HUES6 (cell line): ENCODE results near the gene RAB26.

Experiments used
- H3K27ac ChIP-seq: 2 replicates; pipeline ENCODE4 v1.7.0; 2013; ENCODE audit warnings: low read depth, mild to moderate bottlenecking, low read length, inconsistent platforms
- H3K27me3 ChIP-seq: 2 replicates; pipeline ENCODE4 v1.6.1; 2013; ENCODE audit warnings: low read length; ENCODE audit not compliant: control insufficient read depth, insufficient read depth
- H3K36me3 ChIP-seq: 2 replicates; pipeline ENCODE4 v1.6.1; 2013; ENCODE audit warnings: low read length; ENCODE audit not compliant: control insufficient read depth, insufficient read depth
- H3K4me1 ChIP-seq: 2 replicates; pipeline ENCODE4 v1.6.1; 2013; ENCODE audit warnings: low read length; ENCODE audit not compliant: control insufficient read depth, insufficient read depth
- H3K4me3 ChIP-seq: 2 replicates; pipeline ENCODE4 v1.5.1; 2013; ENCODE audit warnings: low read depth, low read length
- H3K9ac ChIP-seq: one replicate; pipeline ENCODE4 v1.6.1; 2013; ENCODE audit warnings: mild to moderate bottlenecking, low read length
- H3K9me3 ChIP-seq: 2 replicates; pipeline ENCODE4 v1.6.1; 2013; ENCODE audit warnings: low read depth, low read length; ENCODE audit not compliant: control insufficient read depth, insufficient read depth

RAB26 gene

GRCh38 chr16:2166263-2167067 is 18.0 kb downstream of the RAB26 start:
- Histone ChIP-seq H3K4me3 (no peak overlapping the region), H3K27me3 (no peaks in the 10 kb centered on the region), H3K9me3 (peaks cover 3% of the 10 kb centered on the region; the same call in 1 of the 2 replicates), H3K36me3 (peaks cover 55% of the 10 kb centered on the region), H3K9ac (no peak overlapping the region), H3K4me1 (no peaks in the 10 kb centered on the region), H3K27ac (no peak overlapping the region)

GRCh38 chr16:2167068-2167638 is 18.7 kb downstream of the RAB26 start:
- no peak overlapping the region for H3K27ac ChIP-seq
- H3K4me3 ChIP-seq = no peak overlapping the region
- H3K9me3 ChIP-seq = peaks cover 3% of the 10 kb centered on the region; the same call in 1 of the 2 replicates
- no peaks in the 10 kb centered on the region for H3K27me3 ChIP-seq
- H3K4me1 ChIP-seq = no peaks in the 10 kb centered on the region
- H3K9ac ChIP-seq = no peak overlapping the region
- H3K36me3 ChIP-seq = peaks cover 62% of the 10 kb centered on the region

GRCh38 chr16:2170080-2170479 is 21.7 kb downstream of the RAB26 start:
- Histone ChIP-seq H3K4me3 (no peak overlapping the region), H3K27ac (peak overlapping the region; percentile 57; the same call in 1 of the 2 replicates), H3K4me1 (no peaks in the 10 kb centered on the region), H3K9ac (no peak overlapping the region), H3K27me3 (no peaks in the 10 kb centered on the region), H3K36me3 (peaks cover 82% of the 10 kb centered on the region), H3K9me3 (no peaks in the 10 kb centered on the region)

- Histone ChIP-seq H3K4me1 (no peaks in the 10 kb centered on the region), H3K9me3 (no peaks in the 10 kb centered on the region), H3K4me3 (no peak overlapping the region), H3K9ac (peak overlapping the region; percentile 7), H3K36me3 (peaks cover 83% of the 10 kb centered on the region), H3K27ac (0 out of 2 replicates have a peak overlapping the region, but pooled peaks have one; percentile 47), H3K27me3 (no peaks in the 10 kb centered on the region)
Measured at GRCh38 chr16:2170587-2171435, 22.4 kb downstream of the RAB26 start.

GRCh38 chr16:2171601-2172178 is 23.3 kb downstream of the RAB26 start:
- no peak overlapping the region for H3K27ac ChIP-seq
- no peaks in the 10 kb centered on the region for H3K27me3 ChIP-seq
- H3K4me1 ChIP-seq = no peaks in the 10 kb centered on the region
- H3K36me3 ChIP-seq = peaks cover 82% of the 10 kb centered on the region
- no peaks in the 10 kb centered on the region for H3K9me3 ChIP-seq
- H3K4me3 ChIP-seq = no peak overlapping the region
- H3K9ac ChIP-seq = no peak overlapping the region

GRCh38 chr16:2172688-2173335 is 24.4 kb downstream of the RAB26 start:
- H3K9me3 ChIP-seq = no peaks in the 10 kb centered on the region
- H3K4me1 ChIP-seq = no peaks in the 10 kb centered on the region
- H3K27me3 ChIP-seq = no peaks in the 10 kb centered on the region
- H3K4me3 ChIP-seq = no peak overlapping the region
- no peak overlapping the region for H3K9ac ChIP-seq
- H3K27ac ChIP-seq = no peak overlapping the region
- H3K36me3 ChIP-seq = peaks cover 81% of the 10 kb centered on the region

- H3K9ac ChIP-seq = no peak overlapping the region
- peaks cover 75% of the 10 kb centered on the region for H3K36me3 ChIP-seq
- no peak overlapping the region for H3K4me3 ChIP-seq
- no peaks in the 10 kb centered on the region for H3K27me3 ChIP-seq
- no peaks in the 10 kb centered on the region for H3K9me3 ChIP-seq
- H3K27ac ChIP-seq = no peak overlapping the region
- H3K4me1 ChIP-seq = no peaks in the 10 kb centered on the region
Measured at GRCh38 chr16:2173366-2173765, 24.9 kb downstream of the RAB26 start.

- Histone ChIP-seq H3K9me3 (no peaks in the 10 kb centered on the region), H3K27me3 (no peaks in the 10 kb centered on the region), H3K27ac (no peak overlapping the region), H3K9ac (no peak overlapping the region), H3K4me1 (no peaks in the 10 kb centered on the region), H3K36me3 (peaks cover 72% of the 10 kb centered on the region), H3K4me3 (no peak overlapping the region)
Measured at GRCh38 chr16:2173916-2174315, 25.5 kb downstream of the RAB26 start.

- Histone ChIP-seq H3K9ac (no peak overlapping the region), H3K36me3 (peaks cover 65% of the 10 kb centered on the region), H3K9me3 (no peaks in the 10 kb centered on the region), H3K27me3 (peaks cover 3% of the 10 kb centered on the region; the same call in 1 of the 2 replicates), H3K4me3 (no peak overlapping the region), H3K4me1 (no peaks in the 10 kb centered on the region), H3K27ac (no peak overlapping the region)
Measured at GRCh38 chr16:2174396-2175131, 26.1 kb downstream of the RAB26 start.

GRCh38 chr16:2175454-2175853 is 27.0 kb downstream of the RAB26 start:
- Histone ChIP-seq H3K4me1 (no peaks in the 10 kb centered on the region), H3K27ac (no peak overlapping the region), H3K9ac (no peak overlapping the region), H3K27me3 (peaks cover 3% of the 10 kb centered on the region; the same call in 1 of the 2 replicates), H3K4me3 (no peak overlapping the region), H3K9me3 (no peaks in the 10 kb centered on the region), H3K36me3 (peaks cover 61% of the 10 kb centered on the region)
